Astrocyte (in vitro differentiated cells and primary cell): ENCODE results near the gene TLE5. TPM values are rescaled to one million over a fixed set of nuclear protein-coding genes. Genes with fewer than 3 reads are reported as not detected.

Source experiments
- DNase-seq: peaks from one replicate; pipeline ENCODE4 v3.0.0-alpha.2; 2010; ENCODE audit warnings: low read depth
- FAIRE-seq: peaks from 2 replicates; lab custom pipeline; 2011; peaks lifted over from hg19 to GRCh38; lab: Jason Lieb, UNC
- H2AFZ ChIP-seq: 2 replicates; pipeline ENCODE4 v1.6.0; 2012; ENCODE audit warnings: low read depth, low read length, inconsistent platforms
- H3K27ac ChIP-seq: 2 replicates; pipeline ENCODE4 v1.5.1; 2011; ENCODE audit warnings: low read depth, low read length, inconsistent platforms
- H3K27me3 ChIP-seq: 2 replicates; pipeline ENCODE4 v1.6.0; 2011; ENCODE audit warnings: low read length, inconsistent platforms; ENCODE audit not compliant: insufficient read depth
- H3K36me3 ChIP-seq: 2 replicates; pipeline ENCODE4 v1.5.1; 2011; ENCODE audit warnings: low read length, inconsistent platforms; ENCODE audit not compliant: insufficient read depth
- H3K4me1 ChIP-seq: 2 replicates; pipeline ENCODE4 v1.5.1; 2011; ENCODE audit warnings: low read length, inconsistent platforms; ENCODE audit not compliant: insufficient read depth
- H3K4me2 ChIP-seq: 2 replicates; pipeline ENCODE4 v1.6.0; 2012; ENCODE audit warnings: low read length, inconsistent platforms
- H3K4me3 ChIP-seq: 2 replicates; pipeline ENCODE4 v1.5.1; 2011; ENCODE audit warnings: low read depth, mild to moderate bottlenecking, low read length, inconsistent platforms; ENCODE audit not compliant: insufficient read depth
- H3K79me2 ChIP-seq: 2 replicates; pipeline ENCODE4 v1.6.0; 2012; ENCODE audit warnings: mild to moderate bottlenecking, low read length, inconsistent platforms; ENCODE audit not compliant: insufficient read depth
- H3K9ac ChIP-seq: 2 replicates; pipeline ENCODE4 v1.6.0; 2012; ENCODE audit warnings: mild to moderate bottlenecking, low read length, inconsistent platforms
- H3K9me3 ChIP-seq: 2 replicates; pipeline ENCODE4 v1.5.1; 2012; ENCODE audit warnings: low read depth, mild to moderate bottlenecking, low read length, inconsistent platforms; ENCODE audit not compliant: insufficient read depth
- H4K20me1 ChIP-seq: 2 replicates; pipeline ENCODE4 v1.6.0; 2012; ENCODE audit warnings: low read length, inconsistent platforms; ENCODE audit not compliant: insufficient read depth
- H3K27ac Mint-ChIP-seq: one replicate; pipeline ENCODE4 v1.8.0; 2021; ENCODE audit warnings: mild to moderate bottlenecking, mixed read lengths; ENCODE audit not compliant: unreplicated experiment
- H3K27me3 Mint-ChIP-seq: one replicate; pipeline ENCODE4 v1.8.0; 2021; ENCODE audit warnings: low read depth, mixed read lengths; ENCODE audit not compliant: unreplicated experiment
- H3K36me3 Mint-ChIP-seq: one replicate; pipeline ENCODE4 v1.8.0; 2021; ENCODE audit warnings: low read depth, mixed read lengths; ENCODE audit not compliant: unreplicated experiment
- H3K4me1 Mint-ChIP-seq: one replicate; pipeline ENCODE4 v1.8.0; 2021; ENCODE audit warnings: low read depth, mixed read lengths; ENCODE audit not compliant: unreplicated experiment
- H3K4me3 Mint-ChIP-seq: one replicate; pipeline ENCODE4 v1.8.0; 2021; ENCODE audit warnings: mild to moderate bottlenecking, moderate library complexity, mixed read lengths; ENCODE audit not compliant: unreplicated experiment
- H3K9me3 Mint-ChIP-seq: one replicate; pipeline ENCODE4 v1.8.0; 2021; ENCODE audit warnings: mild to moderate bottlenecking, mixed read lengths; ENCODE audit not compliant: unreplicated experiment
- CTCF ChIP-seq: IDR thresholded peaks from 2 replicates; pipeline ENCODE4 v1.5.1; 2011; ENCODE audit warnings: low read depth, mild to moderate bottlenecking, inconsistent platforms, low read length, moderate library complexity; ENCODE audit not compliant: insufficient read depth
- EZH2 ChIP-seq: IDR thresholded peaks from 2 replicates; pipeline ENCODE4 v1.6.1; 2012; ENCODE audit warnings: mild to moderate bottlenecking, low read length, inconsistent platforms; ENCODE audit not compliant: insufficient read depth
- total RNA-seq: library from RNA; stranded (reverse); gene quantifications from 2 replicates; pipeline ENCODE4 v1.2.1, GENCODE V29; 2021

Gene TLE5
- total RNA-seq, 1 donor from 2014 or later: 210 TPM

GRCh38 chr19:3041761-3042620 lies 20.3 kb downstream of the TLE5 start:
- Histone ChIP-seq H3K36me3 (no peaks in the 10 kb centered on the region), H3K9ac (no peak overlapping the region), H3K4me1 (peaks cover 3% of the 10 kb centered on the region), H3K27me3 (peaks cover 4% of the 10 kb centered on the region), H3K9me3 (no peaks in the 10 kb centered on the region), H3K4me3 (no peak overlapping the region), H4K20me1 (no peaks in the 10 kb centered on the region), H3K27ac (no peak overlapping the region), H3K4me2 (no peak overlapping the region), H3K79me2 (no peaks in the 10 kb centered on the region), H2AFZ (peak overlapping the region; percentile 10)
- Mint-ChIP-seq H3K36me3 (no peaks in the 10 kb centered on the region), H3K9me3 (no peaks in the 10 kb centered on the region), H3K27me3 (peaks cover 58% of the 10 kb centered on the region), H3K27ac (no peak overlapping the region), H3K4me1 (no peaks in the 10 kb centered on the region), H3K4me3 (no peak overlapping the region)
- TF ChIP-seq EZH2 (no peak), CTCF (no peak)
- no peak for FAIRE-seq
- no peak for DNase-seq

GRCh38 chr19:3041327-3041726 lies 21.0 kb downstream of the TLE5 start:
- H3K79me2 ChIP-seq: no peaks in the 10 kb centered on the region
- peaks cover 6% of the 10 kb centered on the region for H3K4me1 ChIP-seq
- no peak overlapping the region for H2AFZ ChIP-seq
- no peaks in the 10 kb centered on the region for H4K20me1 ChIP-seq
- Mint-ChIP-seq H3K27ac (no peak overlapping the region), H3K36me3 (no peaks in the 10 kb centered on the region), H3K27me3 (peaks cover 60% of the 10 kb centered on the region), H3K4me1 (peaks cover 1% of the 10 kb centered on the region), H3K9me3 (no peaks in the 10 kb centered on the region), H3K4me3 (no peak overlapping the region)
- no peak overlapping the region for H3K4me2 ChIP-seq
- H3K36me3 ChIP-seq: no peaks in the 10 kb centered on the region
- TF ChIP-seq CTCF (no peak), EZH2 (no peak)
- no peak overlapping the region for H3K9ac ChIP-seq
- no peak overlapping the region for H3K4me3 ChIP-seq
- FAIRE-seq: no peak
- no peaks in the 10 kb centered on the region for H3K9me3 ChIP-seq
- peaks cover 4% of the 10 kb centered on the region for H3K27me3 ChIP-seq
- DNase-seq: no peak
- no peak overlapping the region for H3K27ac ChIP-seq

- Histone ChIP-seq H3K36me3 (no peaks in the 10 kb centered on the region), H3K27me3 (no peaks in the 10 kb centered on the region), H3K9ac (no peak overlapping the region), H3K4me3 (no peak overlapping the region), H3K4me2 (peak overlapping the region; percentile 34), H3K4me1 (peaks cover 16% of the 10 kb centered on the region), H3K9me3 (no peaks in the 10 kb centered on the region), H3K27ac (no peak overlapping the region), H4K20me1 (no peaks in the 10 kb centered on the region), H2AFZ (no peak overlapping the region), H3K79me2 (no peaks in the 10 kb centered on the region)
- Mint-ChIP-seq H3K9me3 (no peaks in the 10 kb centered on the region), H3K4me3 (no peak overlapping the region), H3K4me1 (peaks cover 7% of the 10 kb centered on the region), H3K27me3 (peaks cover 51% of the 10 kb centered on the region), H3K27ac (no peak overlapping the region), H3K36me3 (no peaks in the 10 kb centered on the region)
- DNase-seq (no peak), FAIRE-seq (no peak)
- TF ChIP-seq EZH2 (no peak), CTCF (no peak)
Observed at GRCh38 chr19:3039641-3040077, 22.6 kb downstream of the TLE5 start.
